H1 (cell line): ENCODE measurements around the gene FGFRL1. TPM values are rescaled to one million over a fixed set of nuclear protein-coding genes. Genes with fewer than 3 reads are reported as not detected.

Source experiments
- CTCF ChIA-PET: fragments of 300-600 bp; sonication (Branson Sonifier 250); formaldehyde crosslinking; loops from one replicate; lab custom pipeline; 2021; ENCODE audit not compliant: partially characterized antibody; lab: Charles Lee
- POLR2A ChIA-PET: fragments of 300-600 bp; sonication (Branson Sonifier 250); formaldehyde crosslinking; loops from one replicate; lab custom pipeline; 2021; ENCODE audit warnings: inconsistent platforms; ENCODE audit not compliant: partially characterized antibody; lab: Charles Lee
- DNase-seq, 2 experiments: peaks; one replicate each; pipeline versions ENCODE4 v3.0.0 to v3.0.0-alpha.2; 2010 to 2022; ENCODE audit warnings: low spot score in 2 of 2, low read depth in 1 of 2, mixed read lengths in 1 of 2
- FAIRE-seq: peaks from 2 replicates; lab custom pipeline; 2011; peaks lifted over from hg19 to GRCh38; lab: Jason Lieb, UNC
- H2AFZ ChIP-seq: 2 replicates; pipeline ENCODE4 v1.8.1; 2012; ENCODE audit warnings: low read length, inconsistent platforms
- H2AK5ac ChIP-seq: 2 replicates; pipeline ENCODE4 v1.6.1; 2013; ENCODE audit warnings: low read depth, low read length
- H2BK120ac ChIP-seq: replicated peaks from 2 replicates; pipeline ENCODE3; 2013; ENCODE audit warnings: low read depth, low read length, inconsistent platforms
- H2BK12ac ChIP-seq: 2 replicates; pipeline ENCODE4 v1.6.1; 2013; ENCODE audit warnings: low read depth, low read length
- H2BK15ac ChIP-seq: 2 replicates; pipeline ENCODE4 v1.6.1; 2013; ENCODE audit warnings: low read length
- H2BK20ac ChIP-seq: 2 replicates; pipeline ENCODE4 v1.6.1; 2013; ENCODE audit warnings: low read length
- H2BK5ac ChIP-seq: 2 replicates; pipeline ENCODE4 v1.6.1; 2013; ENCODE audit warnings: low read depth, low read length
- H3K14ac ChIP-seq: 2 replicates; pipeline ENCODE4 v1.6.1; 2013; ENCODE audit warnings: inconsistent platforms; ENCODE audit not compliant: insufficient read length
- H3K18ac ChIP-seq: 2 replicates; pipeline ENCODE4 v1.6.1; 2013; ENCODE audit warnings: low read length; ENCODE audit errors: extremely low read depth
- H3K23ac ChIP-seq: 2 replicates; pipeline ENCODE4 v1.6.1; 2013; ENCODE audit warnings: inconsistent platforms; ENCODE audit not compliant: insufficient read length
- H3K23me2 ChIP-seq: 2 replicates; pipeline ENCODE4 v1.6.1; 2013; ENCODE audit warnings: low read depth, low read length
- H3K27ac ChIP-seq: 2 replicates; pipeline ENCODE4 v1.6.1; 2011; ENCODE audit warnings: low read depth, low read length, inconsistent platforms
- H3K27me3 ChIP-seq, 4 experiments: replicated peaks in 1 of 4; 1 replicate in 1 of 4; 2 replicates in 3 of 4; pipeline versions ENCODE4 v1.6.1 to v1.8.1; 2011 to 2013; ENCODE audit warnings: low read length in 3 of 4, mild to moderate bottlenecking in 3 of 4, inconsistent platforms in 2 of 4, mixed read lengths in 2 of 4, moderate library complexity in 1 of 4; ENCODE audit not compliant: control insufficient read depth in 3 of 4, insufficient read depth in 3 of 4; ENCODE audit errors: extremely low read depth in 1 of 4
- H3K36me3 ChIP-seq, 4 experiments: 2 replicates each; pipeline versions ENCODE4 v1.6.1 to v1.8.1; 2011 to 2013; ENCODE audit warnings: mild to moderate bottlenecking in 4 of 4, low read length in 3 of 4, moderate library complexity in 2 of 4, control low read depth in 1 of 4, inconsistent platforms in 1 of 4; ENCODE audit not compliant: insufficient read depth in 4 of 4, control insufficient read depth in 2 of 4
- H3K4ac ChIP-seq: replicated peaks from 2 replicates; pipeline ENCODE3; 2013; ENCODE audit warnings: low read length, low read depth, mixed read lengths, inconsistent platforms; ENCODE audit not compliant: insufficient read length
- H3K4me1 ChIP-seq, 4 experiments: replicated peaks in 1 of 4; 1 replicate in 1 of 4; 2 replicates in 3 of 4; pipeline versions ENCODE4 v1.6.1 to v1.8.1; 2011 to 2013; ENCODE audit warnings: low read length in 3 of 4, inconsistent platforms in 2 of 4, mixed read lengths in 1 of 4; ENCODE audit not compliant: insufficient read depth in 4 of 4, control insufficient read depth in 3 of 4
- H3K4me2 ChIP-seq, 2 experiments: 2 replicates each; pipeline versions ENCODE4 v1.6.1 to v1.8.1; 2011 to 2013; ENCODE audit warnings: low read depth in 2 of 2, low read length in 2 of 2, control low read depth in 1 of 2, inconsistent platforms in 1 of 2, mild to moderate bottlenecking in 1 of 2; ENCODE audit not compliant: insufficient read depth in 1 of 2
- H3K4me3 ChIP-seq, 4 experiments: fragments of 200-600, 300-600 bp in 1 of 4; sonication (generic), shearing (Covaris generic), sonication (Bioruptor Twin) in 1 of 4; 2 replicates each; pipeline versions ENCODE4 v1.5.1 to v1.8.1; 2011 to 2016; ENCODE audit warnings: low read length in 4 of 4, low read depth in 3 of 4, control low read depth in 2 of 4, inconsistent platforms in 2 of 4, mild to moderate bottlenecking in 2 of 4, mixed read lengths in 1 of 4, moderate library complexity in 1 of 4; ENCODE audit not compliant: insufficient read depth in 2 of 4; ENCODE audit errors: extremely low read depth in 1 of 4
- H3K56ac ChIP-seq: replicated peaks from 2 replicates; pipeline ENCODE3; 2013; ENCODE audit warnings: low read depth, mild to moderate bottlenecking, mixed read lengths, low read length, inconsistent platforms; ENCODE audit not compliant: insufficient read length
- H3K79me1 ChIP-seq: 2 replicates; pipeline ENCODE4 v1.6.1; 2013; ENCODE audit warnings: low read depth, low read length, control low read depth
- H3K79me2 ChIP-seq, 2 experiments: 2 replicates each; pipeline versions ENCODE4 v1.6.1 to v1.8.1; 2012 to 2013; ENCODE audit warnings: low read length in 2 of 2, mild to moderate bottlenecking in 2 of 2, inconsistent platforms in 1 of 2; ENCODE audit not compliant: insufficient read depth in 2 of 2, control insufficient read depth in 1 of 2
- H3K9ac ChIP-seq, 4 experiments: replicated peaks in 1 of 4; 1 replicate in 1 of 4; 2 replicates in 3 of 4; pipeline versions ENCODE4 v1.6.1 to v1.8.1; 2011 to 2013; ENCODE audit warnings: low read depth in 3 of 4, low read length in 3 of 4, control low read depth in 2 of 4, mild to moderate bottlenecking in 2 of 4, moderate library complexity in 2 of 4, inconsistent platforms in 1 of 4; ENCODE audit errors: extremely low read depth in 1 of 4
- H3K9me3 ChIP-seq, 2 experiments: 2 replicates each; pipeline versions ENCODE4 v1.6.1 to v1.8.1; 2012 to 2013; ENCODE audit warnings: mild to moderate bottlenecking in 2 of 2, moderate library complexity in 2 of 2, control low read depth in 1 of 2, inconsistent platforms in 1 of 2, low read depth in 1 of 2, low read length in 1 of 2, mixed read lengths in 1 of 2; ENCODE audit not compliant: insufficient read depth in 2 of 2
- H4K20me1 ChIP-seq, 2 experiments: replicated peaks in 1 of 2; 2 replicates each; pipeline versions ENCODE3 to v1.8.1; 2011 to 2013; ENCODE audit warnings: inconsistent platforms in 2 of 2, low read length in 2 of 2, mild to moderate bottlenecking in 1 of 2; ENCODE audit not compliant: insufficient read depth in 2 of 2, control insufficient read depth in 1 of 2
- H4K5ac ChIP-seq: 2 replicates; pipeline ENCODE4 v1.6.1; 2013; ENCODE audit warnings: low read length, low read depth, mixed read lengths, inconsistent platforms; ENCODE audit not compliant: insufficient read length
- H4K8ac ChIP-seq: 2 replicates; pipeline ENCODE4 v1.8.0; 2013; ENCODE audit warnings: mild to moderate bottlenecking, moderate library complexity, low read length, inconsistent platforms; ENCODE audit not compliant: insufficient read depth; ENCODE audit errors: extremely low read depth
- H4K91ac ChIP-seq: replicated peaks from 2 replicates; pipeline ENCODE3; 2013; ENCODE audit warnings: low read length, mixed read lengths, inconsistent platforms; ENCODE audit not compliant: insufficient read length
- BRCA1 ChIP-seq: IDR thresholded peaks from 2 replicates; pipeline ENCODE4 v1.6.1; 2012; ENCODE audit warnings: low read depth, low read length, improper control_type of control experiment
- CBX8 ChIP-seq: fragments of 300-800, 300-1000 bp; sonication (generic); IDR thresholded peaks from 2 replicates; pipeline ENCODE4 v1.7.1; 2016; ENCODE audit warnings: low read depth, low read length, borderline replicate concordance
- CHD1 ChIP-seq: IDR thresholded peaks from 2 replicates; pipeline ENCODE4 v1.6.1; 2012; ENCODE audit warnings: low read depth, low read length, improper control_type of control experiment
- GABPA ChIP-seq: IDR thresholded peaks from 2 replicates; pipeline ENCODE4 v1.6.1; 2011; ENCODE audit warnings: mild to moderate bottlenecking, low read length, moderate library complexity, borderline replicate concordance; ENCODE audit not compliant: insufficient read depth
- GTF2F1 ChIP-seq: IDR thresholded peaks from 2 replicates; pipeline ENCODE4 v1.6.1; 2012; ENCODE audit warnings: low read depth, low read length, improper control_type of control experiment, borderline replicate concordance
- HDAC2 ChIP-seq, 2 experiments: fragments of 300-600 bp in 1 of 2; sonication (generic) in 1 of 2; IDR thresholded peaks; 2 replicates each; pipeline ENCODE4 v1.6.1; 2011 to 2012; ENCODE audit warnings: low read depth in 2 of 2, low read length in 2 of 2, mild to moderate bottlenecking in 2 of 2, moderate library complexity in 2 of 2, borderline replicate concordance in 1 of 2, inconsistent platforms in 1 of 2
- MAX ChIP-seq: IDR thresholded peaks from 2 replicates; pipeline ENCODE4 v1.6.1; 2012; ENCODE audit warnings: inconsistent platforms
- NANOG ChIP-seq: IDR thresholded peaks from 2 replicates; pipeline ENCODE4 v1.6.1; 2011; ENCODE audit warnings: low read length, low read depth, mild to moderate bottlenecking, inconsistent platforms; ENCODE audit not compliant: insufficient read depth, poor library complexity, severe bottlenecking
- POU5F1 ChIP-seq: IDR thresholded peaks from 2 replicates; pipeline ENCODE4 v1.6.1; 2011; ENCODE audit warnings: low read depth, mild to moderate bottlenecking, low read length, moderate library complexity
- RAD21 ChIP-seq, 2 experiments: IDR thresholded peaks in 1 of 2; conservative IDR thresholded peaks in 1 of 2; 2 replicates each; pipeline ENCODE4 v1.6.1; 2011; ENCODE audit warnings: low read depth in 2 of 2, low read length in 2 of 2, improper control_type of control experiment in 1 of 2, inconsistent platforms in 1 of 2, mild to moderate bottlenecking in 1 of 2, moderate library complexity in 1 of 2
- SIN3A ChIP-seq, 2 experiments: IDR thresholded peaks in 1 of 2; conservative IDR thresholded peaks in 1 of 2; 2 replicates each; pipeline ENCODE4 v1.6.1; 2011 to 2012; ENCODE audit warnings: low read length in 2 of 2, improper control_type of control experiment in 1 of 2, low read depth in 1 of 2, mild to moderate bottlenecking in 1 of 2
- TAF7 ChIP-seq: optimal IDR thresholded peaks from 2 replicates; pipeline ENCODE3; 2011; ENCODE audit warnings: low read depth, mild to moderate bottlenecking, inconsistent platforms, low read length, moderate library complexity, borderline replicate concordance
- YY1 ChIP-seq: IDR thresholded peaks from 2 replicates; pipeline ENCODE4 v1.6.1; 2011; ENCODE audit warnings: low read depth, mild to moderate bottlenecking, low read length
- WGBS, 2 experiments: shearing (Covaris generic) in 1 of 2; methylation state at CpG; one replicate each; pipeline versions ENCODE4 v1.1.6 to v1.1.7; 2013 to 2015; ENCODE audit warnings: low lambda C conversion rate in 2 of 2, mixed read lengths in 2 of 2, inconsistent platforms in 1 of 2, low coverage in 1 of 2, missing lambda C conversion rate in 1 of 2; ENCODE audit not compliant: insufficient replicate concordance in 2 of 2, insufficient coverage in 1 of 2, insufficient read length in 1 of 2; ENCODE audit errors: extremely low coverage in 1 of 2, missing lambda C conversion rate in 1 of 2; 5-methylcytosine and 5-hydroxymethylcytosine counted together
- polyA plus RNA-seq, 7 experiments: library from polyadenylated mRNA; depleted of rRNA in 3 of 7; stranded (reverse) in 5 of 7; unstranded in 2 of 7; fragments of >200 nt in 5 of 7; fragments of 200-250 nt in 2 of 7; gene quantifications; 1 replicate in 5 of 7; 2 replicates in 1 of 7; 4 replicates in 1 of 7; pipeline versions ENCODE4 v1.2.1 to v1.2.3, GENCODE V29; 2011 to 2013; ENCODE audit warnings: missing spikeins in 2 of 7, mixed read lengths in 2 of 7
- total RNA-seq: library from RNA; stranded (reverse); fragmentation: NEBNext Ultra II Directional; extraction: Animal tissue kit (Norgen Biotek cat#: 25700); gene quantifications from 2 replicates; pipeline ENCODE4 v1.2.1, GENCODE V29; 2021

FGFRL1 gene
- total and polyA plus RNA-seq, 2 of the 8 experiments (the other 6 are each of a cell fraction or from before 2014, with no cell fraction given), result 18.9 to 34.6 TPM

- Histone ChIP-seq H3K23me2 (peaks cover 12% of the 10 kb centered on the region; the same call in 1 of the 2 replicates), H3K23ac (no peak overlapping the region), H3K36me3 (no peaks in the 10 kb centered on the region), H2BK12ac (peak overlapping the region; percentile 75; the same call in 1 of the 2 replicates), H4K5ac (no peak overlapping the region), H2BK20ac (no peak overlapping the region), H4K20me1 (peaks cover 2 to 17% of the 10 kb centered on the region in 2 experiments), H2BK15ac (no peak overlapping the region), H3K9me3 (no peaks in the 10 kb centered on the region), H3K27me3 (peaks cover 48 to 91% (median 86%) of the 10 kb centered on the region in 4 experiments), H3K4me3 (no peak overlapping the region), H3K4me2 (no peak overlapping the region; a peak in 1 of 4 replicates), H2AFZ (no peak overlapping the region), H3K56ac (no peak overlapping the region), H3K4ac (no peak overlapping the region), H3K79me2 (no peaks in the 10 kb centered on the region), H2AK5ac (no peak overlapping the region), H3K9ac (no peak overlapping the region), H3K18ac (no peak overlapping the region), H4K8ac (no peak overlapping the region), H4K91ac (no peak overlapping the region), H3K4me1 (peaks cover 0 to 7% (median 5%) of the 10 kb centered on the region in 4 experiments; a peak in 5 of 7 replicates), H3K14ac (no peak overlapping the region), H2BK120ac (no peak overlapping the region), H3K27ac (no peak overlapping the region), H3K79me1 (no peaks in the 10 kb centered on the region), H2BK5ac (no peak overlapping the region)
- WGBS, 2 experiments, result 92% methylated on average over 9 of the region's 13 CpGs; no CpG with 5 or more reads in 1 of the 2 experiments
- FAIRE-seq (no peak), DNase-seq (no peak)
- CTCF ChIA-PET, result no interaction called here
- POLR2A ChIA-PET, result no interaction called here
- TF ChIP-seq RAD21 (IDR thresholded peaks at IDR 0.05 in 1 of 2, conservative IDR thresholded peaks at IDR 0.05 in 1 of 2; ENCODE audit: low read depth in 2 of 2, low read length in 2 of 2) (no peak), GTF2F1 (no peak), NANOG (no peak), GABPA (no peak), CHD1 (no peak), HDAC2 (IDR thresholded peaks at IDR 0.05; ENCODE audit: borderline replicate concordance in 1 of 2, low read depth in 2 of 2, low read length in 2 of 2) (no peak), MAX (no peak), SIN3A (conservative IDR thresholded peaks at IDR 0.05 in 1 of 2, IDR thresholded peaks at IDR 0.05 in 1 of 2; ENCODE audit: low read depth in 1 of 2, low read length in 2 of 2) (no peak), BRCA1 (no peak), POU5F1 (no peak), CBX8 (no peak), TAF7 (no peak), YY1 (no peak)
These were observed 7.4 kb upstream of the FGFRL1 start for GRCh38 chr4:1004071-1004418.
